Measurements from ENCODE around the gene KIF1A. TPM values are rescaled to one million over a fixed set of nuclear protein-coding genes. Genes with fewer than 3 reads are reported as not detected.

Gene KIF1A
- total RNA-seq, 4 donors from 2014 or later: 1.2 to 6.9 (median 4.1) TPM

DNA sequence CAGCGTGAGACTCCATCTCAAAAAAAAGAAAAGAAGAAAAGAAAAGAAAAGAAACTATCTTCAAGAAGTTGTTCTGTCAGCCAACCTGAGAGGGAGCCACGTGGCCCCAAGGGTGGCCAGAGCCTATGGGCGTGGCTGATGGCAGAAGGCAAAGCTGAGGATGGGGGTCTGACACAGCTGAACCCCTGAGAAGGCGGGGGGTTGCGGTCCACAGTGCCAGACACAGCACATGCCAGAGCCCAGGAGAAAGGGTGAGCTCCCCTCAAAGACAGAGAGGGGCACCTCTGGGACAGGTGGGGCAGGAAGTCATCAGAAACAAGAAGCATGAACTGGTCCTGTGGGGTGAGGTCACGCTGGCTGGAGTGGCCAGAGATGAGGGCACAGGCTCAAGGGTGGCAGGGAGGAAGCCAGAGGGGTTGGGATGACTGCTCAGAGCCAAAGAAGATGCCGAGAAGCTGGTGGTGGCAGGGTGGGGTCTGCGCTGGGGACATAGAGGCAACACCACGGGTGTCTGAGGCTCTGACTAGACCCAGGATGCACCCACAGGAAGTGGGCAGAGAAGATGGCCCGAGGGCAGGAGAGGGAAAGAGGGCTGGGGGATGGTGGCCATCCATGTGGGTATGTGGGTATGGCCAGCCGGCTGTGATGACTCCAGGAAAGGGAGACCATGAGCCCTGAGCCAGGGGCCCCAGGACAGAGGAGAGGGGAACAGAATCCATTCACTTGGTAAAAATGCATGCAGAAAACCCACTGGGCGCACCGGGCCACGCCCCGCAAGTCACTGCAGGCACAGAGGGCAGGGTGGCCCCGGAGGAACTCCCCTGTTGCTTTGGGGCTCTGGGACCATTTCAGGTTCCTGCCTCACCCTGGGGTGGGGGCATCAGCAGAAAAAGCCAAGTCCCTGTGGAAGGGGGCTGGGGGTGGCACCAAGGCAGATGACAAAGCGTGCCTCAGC lies 8.4 kb downstream of the KIF1A start:
- WGBS, 2 donors: 89 to 90% methylated on average over 17 of the region's 17 CpGs
- TF ChIP-seq, protein P1, sequence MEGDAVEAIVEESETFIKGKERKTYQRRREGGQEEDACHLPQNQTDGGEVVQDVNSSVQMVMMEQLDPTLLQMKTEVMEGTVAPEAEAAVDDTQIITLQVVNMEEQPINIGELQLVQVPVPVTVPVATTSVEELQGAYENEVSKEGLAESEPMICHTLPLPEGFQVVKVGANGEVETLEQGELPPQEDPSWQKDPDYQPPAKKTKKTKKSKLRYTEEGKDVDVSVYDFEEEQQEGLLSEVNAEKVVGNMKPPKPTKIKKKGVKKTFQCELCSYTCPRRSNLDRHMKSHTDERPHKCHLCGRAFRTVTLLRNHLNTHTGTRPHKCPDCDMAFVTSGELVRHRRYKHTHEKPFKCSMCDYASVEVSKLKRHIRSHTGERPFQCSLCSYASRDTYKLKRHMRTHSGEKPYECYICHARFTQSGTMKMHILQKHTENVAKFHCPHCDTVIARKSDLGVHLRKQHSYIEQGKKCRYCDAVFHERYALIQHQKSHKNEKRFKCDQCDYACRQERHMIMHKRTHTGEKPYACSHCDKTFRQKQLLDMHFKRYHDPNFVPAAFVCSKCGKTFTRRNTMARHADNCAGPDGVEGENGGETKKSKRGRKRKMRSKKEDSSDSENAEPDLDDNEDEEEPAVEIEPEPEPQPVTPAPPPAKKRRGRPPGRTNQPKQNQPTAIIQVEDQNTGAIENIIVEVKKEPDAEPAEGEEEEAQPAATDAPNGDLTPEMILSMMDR (IDR thresholded peaks at IDR 0.05): no peak
- no peak for TF ChIP-seq POLR2A (IDR thresholded peaks at IDR 0.05)
- no peak overlapping the region for H3K27ac ChIP-seq
- no peaks in the 10 kb centered on the region for H3K4me1 ChIP-seq
- intact Hi-C loops (cut with DNase I): no loop called here
- no peak for DNase-seq
- H3K9me3 ChIP-seq: no peaks in the 10 kb centered on the region
- no peak overlapping the region for H3K4me3 ChIP-seq (replicated peaks in 1 of 3)
- no peaks in the 10 kb centered on the region for H3K36me3 ChIP-seq
- H3K27me3 ChIP-seq: no peaks in the 10 kb centered on the region

DNA sequence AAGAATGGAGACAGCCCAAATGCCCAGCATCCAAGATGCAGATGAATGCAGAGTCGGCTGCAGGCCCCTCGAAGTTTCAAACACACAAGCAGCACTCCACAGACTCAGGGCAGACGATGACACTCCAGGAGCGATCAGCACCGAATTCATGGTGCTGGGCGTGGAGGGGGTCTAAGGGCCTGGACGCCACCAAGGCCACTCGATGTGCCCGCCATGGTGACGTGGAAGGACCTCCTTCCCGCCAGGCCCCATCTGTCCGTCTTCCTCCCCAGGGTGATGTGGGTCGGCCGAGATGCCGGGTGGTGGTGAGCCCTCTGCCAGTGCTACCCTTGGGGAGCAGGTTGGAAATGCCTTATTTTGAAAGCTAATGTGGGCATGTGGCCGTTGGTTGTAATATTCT lies 9.4 kb downstream of the KIF1A start:
- 93% methylated on average over 14 to 16 of the region's 16 CpGs for WGBS, 2 donors
- no peaks in the 10 kb centered on the region for H3K27me3 ChIP-seq
- no peaks in the 10 kb centered on the region for H3K36me3 ChIP-seq
- intact Hi-C loops (cut with DNase I): no loop called here
- H3K27ac ChIP-seq: no peak overlapping the region
- TF ChIP-seq, protein P1 (IDR thresholded peaks at IDR 0.05): no peak
- no peak for TF ChIP-seq POLR2A (IDR thresholded peaks at IDR 0.05)
- DNase-seq: peak in 1 of 2 donors; percentile 1
- H3K4me1 ChIP-seq: no peaks in the 10 kb centered on the region
- no peaks in the 10 kb centered on the region for H3K9me3 ChIP-seq
- H3K4me3 ChIP-seq (replicated peaks in 1 of 3): no peak overlapping the region

DNA sequence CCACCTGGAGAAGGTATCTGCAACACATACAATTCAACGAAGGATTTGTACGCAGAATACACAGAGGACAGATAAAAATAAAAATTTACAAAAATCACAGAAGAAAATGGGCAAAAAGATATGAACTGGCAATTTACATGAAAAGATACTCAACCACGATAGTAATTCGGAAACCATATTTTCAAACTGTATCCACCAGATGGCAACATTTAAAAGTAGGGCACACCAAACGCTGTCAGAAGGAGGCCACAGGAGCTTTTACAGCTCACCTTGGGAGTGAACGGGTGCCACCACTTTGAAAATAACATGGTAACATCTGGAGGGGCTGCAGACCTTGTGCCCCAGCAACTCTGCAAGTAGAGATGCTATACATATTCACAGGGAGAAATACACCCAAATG lies 9.8 kb downstream of the KIF1A start:
- no peak for TF ChIP-seq POLR2A (IDR thresholded peaks at IDR 0.05)
- TF ChIP-seq, protein P1 (IDR thresholded peaks at IDR 0.05): no peak
- Histone ChIP-seq H3K9me3 (no peaks in the 10 kb centered on the region), H3K36me3 (no peaks in the 10 kb centered on the region), H3K27ac (no peak overlapping the region), H3K27me3 (no peaks in the 10 kb centered on the region), H3K4me1 (no peaks in the 10 kb centered on the region), H3K4me3 (replicated peaks in 1 of 3) (no peak overlapping the region)
- DNase-seq: no peak
- 59 to 65% methylated on average over 6 of the region's 6 CpGs for WGBS, 2 donors
- intact Hi-C loops (cut with DNase I): no loop called here

DNA sequence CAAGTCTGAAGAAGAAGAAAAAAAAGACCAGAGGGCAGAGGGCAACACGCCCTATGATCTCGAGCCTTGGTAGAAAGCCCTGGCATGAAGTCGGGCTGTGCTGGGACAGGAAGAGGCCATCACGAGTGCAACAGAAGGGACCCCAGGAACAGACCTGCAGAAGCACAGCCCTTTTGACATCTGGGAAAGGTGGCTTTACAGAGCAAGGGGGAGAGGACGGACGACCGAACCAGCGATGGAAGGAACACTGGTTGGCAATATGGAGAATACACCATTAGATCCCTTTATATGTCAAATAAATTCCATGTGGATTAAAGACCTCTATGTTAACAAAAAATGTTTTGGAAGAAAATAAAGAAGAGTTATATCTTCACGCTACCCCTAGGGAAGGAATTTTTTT lies 10.7 kb downstream of the KIF1A start:
- Histone ChIP-seq H3K4me1 (no peaks in the 10 kb centered on the region), H3K9me3 (no peaks in the 10 kb centered on the region), H3K4me3 (replicated peaks in 1 of 3) (no peak overlapping the region), H3K27me3 (no peaks in the 10 kb centered on the region), H3K27ac (no peak overlapping the region), H3K36me3 (no peaks in the 10 kb centered on the region)
- no peak for TF ChIP-seq POLR2A (IDR thresholded peaks at IDR 0.05)
- TF ChIP-seq, protein P1 (IDR thresholded peaks at IDR 0.05): no peak
- 84 to 88% methylated on average over 9 of the region's 9 CpGs for WGBS, 2 donors
- intact Hi-C loops (cut with DNase I): no loop called here
- DNase-seq: no peak

DNA sequence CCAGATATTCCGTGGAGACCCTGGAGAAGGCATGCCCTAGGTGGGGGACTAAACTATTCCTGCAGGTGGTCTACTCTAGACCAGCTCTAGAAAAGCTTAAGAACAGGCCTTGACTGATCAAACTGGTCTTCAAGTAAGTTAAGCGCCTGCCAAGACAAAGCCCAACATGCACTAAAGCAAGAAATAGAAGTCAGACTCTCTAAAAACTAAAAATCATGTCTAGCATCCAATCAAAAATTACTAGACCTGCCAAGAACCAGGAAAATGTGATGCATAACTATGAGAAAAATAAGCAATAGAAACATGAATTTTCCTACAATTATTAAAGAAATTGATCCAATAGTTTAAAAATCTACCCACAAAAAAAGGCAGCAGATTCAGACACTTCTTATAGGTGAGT lies 13.6 kb downstream of the KIF1A start:
- no peaks in the 10 kb centered on the region for H3K9me3 ChIP-seq
- WGBS, 2 donors: 82 to 89% methylated on average over 2 of the region's 2 CpGs

More for the DNA sequence above, 13.6 kb downstream of the KIF1A start:
- TF ChIP-seq POLR2A (IDR thresholded peaks at IDR 0.05): no peak
- TF ChIP-seq, protein P1 (IDR thresholded peaks at IDR 0.05): no peak
- Histone ChIP-seq H3K4me1 (no peaks in the 10 kb centered on the region), H3K36me3 (no peaks in the 10 kb centered on the region), H3K27me3 (no peaks in the 10 kb centered on the region), H3K27ac (no peak overlapping the region), H3K4me3 (replicated peaks in 1 of 3) (no peak overlapping the region)
- no peak for DNase-seq
- intact Hi-C loops (cut with DNase I): no loop called here
